HG03571 (cell line): Measurements from ENCODE around the gene ADAM15.

Experiments
- ATAC-seq: cut with Tn5 transposase; IDR thresholded peaks from one replicate; pipeline ENCODE4 v1.9.1; 2021; ENCODE audit not compliant: unreplicated experiment

Gene ADAM15

DNA sequence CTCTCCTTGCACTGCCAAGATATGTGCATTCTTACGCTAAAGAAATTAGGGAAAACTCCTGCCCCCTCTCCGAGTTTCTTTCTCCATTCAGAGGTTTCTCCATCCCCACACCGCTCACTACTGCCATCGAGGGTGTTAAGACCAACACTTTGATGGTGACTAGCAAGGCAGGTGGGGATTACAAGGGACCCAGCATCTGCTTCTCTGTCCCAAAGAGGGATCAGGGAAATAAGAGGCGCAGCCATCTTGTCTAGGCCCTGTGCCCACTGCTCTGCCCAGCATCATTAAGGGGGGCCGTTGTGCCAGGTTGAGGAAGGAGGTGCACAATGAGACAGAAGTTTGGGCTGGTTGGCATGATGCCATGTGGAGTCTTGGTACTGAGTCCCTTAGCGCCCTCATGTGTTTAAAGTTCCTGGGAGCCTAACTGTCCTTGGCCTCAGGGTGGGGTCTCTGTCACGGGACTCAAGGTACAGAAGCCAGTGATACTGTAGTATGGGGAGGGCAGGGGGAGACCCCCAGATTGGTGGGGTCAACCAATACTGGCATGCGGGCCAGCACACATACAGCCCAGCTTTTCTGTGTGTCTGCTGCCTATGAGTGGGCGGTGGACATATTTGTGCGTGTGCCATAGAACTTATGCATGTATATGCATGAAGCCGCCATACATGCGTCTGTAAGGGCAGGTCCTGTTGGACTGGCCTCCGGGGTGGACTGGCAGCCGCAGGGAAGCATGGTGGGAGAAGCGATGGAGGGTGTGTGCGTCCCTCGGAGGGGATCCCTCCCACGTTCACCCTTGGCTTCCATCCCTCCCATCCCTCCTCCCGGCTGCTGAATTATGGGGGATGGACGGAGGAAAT lies 33.0 kb downstream of the ADAM15 start:
- no peak for ATAC-seq

DNA sequence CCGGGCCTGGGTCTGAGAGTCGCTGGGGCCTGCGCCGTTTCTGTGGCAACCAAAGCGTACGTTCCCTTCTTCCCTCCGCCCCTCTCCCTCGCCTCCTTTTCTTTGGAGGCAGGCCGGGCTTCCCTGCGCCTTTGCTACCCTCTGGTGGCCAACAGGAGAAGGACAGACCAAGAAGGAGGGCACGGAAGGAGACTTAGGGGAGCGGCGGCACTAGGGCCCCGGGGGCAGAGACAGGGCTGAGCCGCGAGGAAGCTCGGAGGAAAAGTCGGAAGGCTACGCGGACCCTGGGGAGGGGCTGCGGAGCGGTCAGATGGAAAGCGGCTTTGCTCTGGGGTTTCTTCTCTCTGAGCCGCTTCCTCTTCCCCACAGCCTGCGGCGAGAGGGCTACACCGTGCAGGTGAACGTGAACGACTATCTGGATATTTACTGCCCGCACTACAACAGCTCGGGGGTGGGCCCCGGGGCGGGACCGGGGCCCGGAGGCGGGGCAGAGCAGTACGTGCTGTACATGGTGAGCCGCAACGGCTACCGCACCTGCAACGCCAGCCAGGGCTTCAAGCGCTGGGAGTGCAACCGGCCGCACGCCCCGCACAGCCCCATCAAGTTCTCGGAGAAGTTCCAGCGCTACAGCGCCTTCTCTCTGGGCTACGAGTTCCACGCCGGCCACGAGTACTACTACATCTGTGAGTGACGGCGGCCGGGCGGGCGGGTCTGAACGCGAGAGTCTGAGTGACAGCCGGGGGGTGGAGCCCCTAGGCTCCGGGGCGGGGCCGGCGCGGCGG lies 33.8 kb downstream of the ADAM15 start:
- peak; percentile 69 for ATAC-seq

DNA sequence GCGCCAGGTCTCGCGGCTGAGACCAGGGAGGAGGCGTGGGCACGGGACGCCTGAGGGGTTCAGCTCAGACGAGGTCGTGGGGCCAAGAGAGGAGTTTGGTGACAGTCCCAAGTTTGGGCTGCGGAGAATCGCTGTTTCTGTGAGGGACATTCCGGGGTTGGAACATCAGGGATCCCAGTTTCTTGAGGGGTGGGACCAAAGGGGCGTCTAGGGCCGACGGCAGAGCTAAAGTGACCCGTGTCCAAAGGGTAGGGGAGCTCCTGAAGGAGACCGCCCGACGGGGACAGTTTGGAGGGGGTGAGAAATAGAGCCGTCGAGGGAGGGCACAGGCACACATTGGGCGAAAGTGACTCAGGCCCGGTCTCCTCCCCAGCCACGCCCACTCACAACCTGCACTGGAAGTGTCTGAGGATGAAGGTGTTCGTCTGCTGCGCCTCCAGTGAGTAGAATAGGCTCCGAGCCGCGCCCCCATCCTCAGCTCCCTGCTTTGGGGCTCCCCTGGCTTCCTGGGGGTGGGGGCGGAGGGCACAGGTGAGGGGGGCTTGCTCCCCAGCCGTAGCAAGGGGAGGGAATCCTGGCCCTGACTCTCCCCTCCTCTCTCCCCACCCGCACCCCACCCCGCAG lies 34.5 kb downstream of the ADAM15 start:
- no peak for ATAC-seq

DNA sequence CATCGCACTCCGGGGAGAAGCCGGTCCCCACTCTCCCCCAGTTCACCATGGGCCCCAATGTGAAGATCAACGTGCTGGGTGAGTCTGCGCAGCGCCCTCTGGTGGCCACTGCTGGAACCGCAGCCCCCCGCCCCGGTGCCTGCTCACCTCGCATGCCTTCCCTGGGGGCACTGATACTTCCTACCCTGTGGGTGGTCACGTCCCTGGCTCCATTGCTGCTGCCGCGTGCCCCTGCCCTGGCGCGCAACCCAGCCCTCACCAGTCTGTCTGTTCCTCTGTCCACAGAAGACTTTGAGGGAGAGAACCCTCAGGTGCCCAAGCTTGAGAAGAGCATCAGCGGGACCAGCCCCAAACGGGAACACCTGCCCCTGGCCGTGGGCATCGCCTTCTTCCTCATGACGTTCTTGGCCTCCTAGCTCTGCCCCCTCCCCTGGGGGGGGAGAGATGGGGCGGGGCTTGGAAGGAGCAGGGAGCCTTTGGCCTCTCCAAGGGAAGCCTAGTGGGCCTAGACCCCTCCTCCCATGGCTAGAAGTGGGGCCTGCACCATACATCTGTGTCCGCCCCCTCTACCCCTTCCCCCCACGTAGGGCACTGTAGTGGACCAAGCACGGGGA lies 35.1 kb downstream of the ADAM15 start:
- no peak for ATAC-seq

DNA sequence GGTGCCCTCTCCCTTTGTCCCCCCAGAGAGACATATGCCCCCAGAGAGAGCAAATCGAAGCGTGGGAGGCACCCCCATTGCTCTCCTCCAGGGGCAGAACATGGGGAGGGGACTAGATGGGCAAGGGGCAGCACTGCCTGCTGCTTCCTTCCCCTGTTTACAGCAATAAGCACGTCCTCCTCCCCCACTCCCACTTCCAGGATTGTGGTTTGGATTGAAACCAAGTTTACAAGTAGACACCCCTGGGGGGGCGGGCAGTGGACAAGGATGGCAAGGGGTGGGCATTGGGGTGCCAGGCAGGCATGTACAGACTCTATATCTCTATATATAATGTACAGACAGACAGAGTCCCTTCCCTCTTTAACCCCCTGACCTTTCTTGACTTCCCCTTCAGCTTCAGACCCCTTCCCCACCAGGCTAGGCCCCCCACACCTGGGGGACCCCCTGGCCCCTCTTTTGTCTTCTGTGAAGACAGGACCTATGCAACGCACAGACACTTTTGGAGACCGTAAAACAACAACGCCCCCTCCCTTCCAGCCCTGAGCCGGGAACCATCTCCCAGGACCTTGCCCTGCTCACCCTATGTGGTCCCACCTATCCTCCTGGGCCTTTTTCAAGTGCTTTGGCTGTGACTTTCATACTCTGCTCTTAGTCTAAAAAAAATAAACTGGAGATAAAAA lies 35.9 kb downstream of the ADAM15 start:
- ATAC-seq, result no peak

DNA sequence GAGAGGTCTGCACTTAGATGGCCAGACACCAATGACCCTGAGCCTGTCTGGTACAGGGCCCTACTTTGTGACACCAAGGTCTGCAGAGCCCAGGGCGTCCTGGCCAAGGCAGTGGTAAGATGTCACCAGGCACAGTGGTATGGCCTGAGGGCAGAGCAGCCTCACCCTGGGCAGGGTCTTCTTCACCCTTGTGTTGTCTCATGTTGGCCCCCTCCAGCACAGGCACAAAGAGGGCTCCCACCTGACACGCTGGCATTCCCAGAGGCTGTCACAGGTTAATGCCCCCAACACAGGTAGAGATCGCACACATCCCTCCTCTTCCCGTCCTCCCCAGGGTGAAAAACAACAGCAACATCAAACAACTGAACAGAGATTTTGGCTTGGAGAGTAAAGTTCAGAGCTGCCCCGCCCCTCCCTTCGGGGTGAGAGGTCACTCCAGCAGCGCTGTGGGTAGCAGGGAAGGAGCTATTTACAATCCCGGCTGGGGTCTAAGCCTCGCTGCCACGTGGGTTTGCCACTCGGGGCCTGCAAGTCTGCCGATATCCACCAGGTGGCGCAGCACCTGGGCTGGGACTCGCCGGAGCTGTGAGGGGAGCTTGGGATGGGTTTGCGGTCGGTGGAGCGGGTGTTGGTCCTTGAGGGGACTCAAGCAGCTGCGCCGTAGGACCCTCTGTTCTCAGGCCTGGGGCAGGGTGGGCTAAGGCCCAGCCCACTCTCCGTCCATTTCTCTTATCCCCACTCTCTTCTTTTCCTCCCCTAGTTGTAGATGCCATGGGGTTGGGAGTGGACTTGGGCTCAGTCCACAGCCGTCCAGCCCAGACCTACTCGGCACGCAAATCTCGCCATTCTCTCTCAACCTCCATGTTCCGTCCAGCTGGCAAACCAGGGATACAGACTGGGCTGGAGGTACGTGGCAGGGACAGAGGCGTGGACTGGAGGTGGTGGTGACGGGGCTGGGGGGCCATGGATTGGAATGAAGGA lies 40.2 kb downstream of the ADAM15 start:
- ATAC-seq, result no peak

DNA sequence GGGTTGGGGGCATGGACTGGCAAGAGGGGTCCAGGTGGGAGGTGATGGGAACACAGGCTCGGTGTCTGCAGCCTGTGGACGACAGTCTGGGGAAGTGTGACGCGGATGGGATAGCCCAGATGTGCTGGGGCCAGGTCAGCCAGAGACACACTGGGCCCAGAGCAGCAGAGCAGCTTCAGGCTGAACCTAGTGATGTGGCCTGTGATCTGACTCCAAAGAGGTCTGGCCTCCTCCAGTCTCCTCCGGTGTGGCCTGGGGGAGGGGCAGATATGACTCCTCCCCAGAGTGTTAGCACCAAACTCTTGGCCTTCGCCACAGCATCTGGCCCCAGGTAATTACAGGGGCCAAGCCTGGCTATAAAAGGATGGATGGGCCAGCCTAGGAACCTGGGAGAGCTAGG lies 41.0 kb downstream of the ADAM15 start:
- ATAC-seq, result no peak

DNA sequence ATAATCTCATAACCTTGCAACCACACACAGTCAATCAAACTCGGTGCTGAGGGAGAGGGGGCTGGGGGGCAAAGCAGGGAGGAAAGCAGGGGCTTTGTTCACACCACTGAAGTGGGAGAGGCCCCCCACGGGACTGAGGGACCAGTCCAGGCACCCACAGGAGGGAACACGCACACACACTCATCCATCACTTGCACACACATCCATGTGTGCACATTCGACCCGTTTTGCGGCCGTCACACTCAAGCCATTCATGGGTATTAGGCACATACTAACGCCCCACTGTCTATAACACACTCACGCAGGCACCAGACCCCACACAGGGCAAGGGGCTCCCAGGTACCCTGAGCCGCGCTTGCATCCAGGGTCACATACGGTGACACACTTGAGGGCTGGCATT lies 41.5 kb downstream of the ADAM15 start:
- ATAC-seq, result no peak

DNA sequence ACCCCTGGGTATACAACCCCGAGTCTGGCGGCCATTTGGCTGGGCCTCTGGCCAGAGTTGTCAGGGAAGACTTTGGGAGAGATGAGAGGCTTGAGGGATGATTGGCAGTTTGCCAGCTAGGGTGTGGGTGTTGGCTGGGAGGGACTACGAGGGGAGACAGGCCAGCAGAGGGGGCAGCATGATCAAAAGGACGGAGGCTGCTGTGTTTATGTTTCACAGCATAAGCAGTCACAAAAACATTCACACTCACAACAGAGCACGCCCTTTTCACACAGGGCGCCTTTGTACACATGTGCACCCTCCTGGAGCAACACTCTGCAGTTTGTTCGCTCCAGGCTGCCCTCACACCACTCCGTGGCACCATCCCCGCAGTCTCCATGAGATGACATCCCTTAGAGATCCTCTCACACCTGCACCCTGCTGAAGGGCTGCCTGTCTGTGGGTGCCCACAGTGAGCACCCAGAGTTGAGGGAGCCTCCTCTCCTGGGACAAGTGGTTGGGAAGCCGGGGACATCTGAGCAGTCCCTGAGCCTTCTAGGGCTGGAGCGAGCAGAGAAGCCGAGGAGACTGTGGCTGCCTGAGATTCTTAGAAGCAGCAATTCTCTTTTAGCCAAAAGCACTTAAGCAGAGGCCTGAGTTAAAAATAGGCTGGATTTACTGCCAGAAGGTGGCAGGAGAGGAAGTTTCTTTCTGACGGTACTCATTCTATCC lies 43.0 kb downstream of the ADAM15 start:
- ATAC-seq, result no peak

DNA sequence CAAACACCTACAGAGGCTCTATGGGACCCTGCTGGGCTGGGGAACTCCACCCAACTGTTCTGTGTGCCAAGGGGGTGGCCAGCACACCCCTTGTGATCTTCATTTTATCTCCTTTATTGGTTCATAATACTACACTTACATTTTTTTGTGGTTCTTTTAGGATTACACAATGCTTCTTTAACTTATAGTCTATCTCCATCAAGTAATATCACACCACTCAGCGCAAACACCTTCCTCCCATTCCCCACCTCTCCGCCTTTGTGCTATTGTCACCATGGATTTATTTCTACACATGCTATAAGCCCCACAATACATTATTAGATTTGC lies 43.5 kb downstream of the ADAM15 start:
- no peak for ATAC-seq

DNA sequence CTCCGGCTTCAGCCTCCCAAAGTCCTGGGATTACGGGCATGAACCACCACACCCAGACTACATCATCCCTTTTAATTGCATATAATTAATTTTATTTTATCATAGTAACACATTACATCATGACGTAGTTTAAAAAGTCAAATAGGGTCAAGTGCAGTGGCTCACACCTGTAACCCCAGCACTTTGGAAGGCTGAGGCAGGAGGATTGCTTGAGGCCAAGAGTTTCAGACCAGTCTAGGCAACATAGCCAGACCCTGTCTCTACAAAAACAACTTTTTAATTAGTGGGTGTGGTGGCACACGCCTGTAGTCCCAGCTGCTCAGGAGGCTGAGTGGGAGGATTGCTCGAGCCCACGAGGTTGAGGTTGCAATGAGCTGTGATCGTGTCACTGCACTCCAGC lies 48.2 kb downstream of the ADAM15 start:
- no peak for ATAC-seq

DNA sequence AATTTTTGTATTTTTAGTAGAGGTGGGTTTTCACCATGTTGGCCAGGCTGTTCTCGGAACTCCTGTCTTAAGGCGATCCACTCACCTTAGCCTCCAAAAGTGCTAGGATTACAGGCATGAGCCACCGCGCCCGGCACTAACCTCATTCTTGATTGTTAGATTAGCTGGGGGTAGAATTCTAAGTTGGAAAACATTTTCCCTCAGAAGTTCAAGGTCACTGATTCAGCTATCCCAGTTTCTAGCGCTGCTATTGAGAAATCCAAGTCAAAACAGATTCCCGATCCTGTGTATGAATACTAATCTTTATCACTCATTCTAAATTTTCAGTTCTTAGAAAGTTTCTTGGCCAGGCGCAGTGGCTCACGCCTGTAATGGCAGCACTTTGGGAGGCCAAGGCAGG lies 52.2 kb downstream of the ADAM15 start:
- ATAC-seq, result no peak

DNA sequence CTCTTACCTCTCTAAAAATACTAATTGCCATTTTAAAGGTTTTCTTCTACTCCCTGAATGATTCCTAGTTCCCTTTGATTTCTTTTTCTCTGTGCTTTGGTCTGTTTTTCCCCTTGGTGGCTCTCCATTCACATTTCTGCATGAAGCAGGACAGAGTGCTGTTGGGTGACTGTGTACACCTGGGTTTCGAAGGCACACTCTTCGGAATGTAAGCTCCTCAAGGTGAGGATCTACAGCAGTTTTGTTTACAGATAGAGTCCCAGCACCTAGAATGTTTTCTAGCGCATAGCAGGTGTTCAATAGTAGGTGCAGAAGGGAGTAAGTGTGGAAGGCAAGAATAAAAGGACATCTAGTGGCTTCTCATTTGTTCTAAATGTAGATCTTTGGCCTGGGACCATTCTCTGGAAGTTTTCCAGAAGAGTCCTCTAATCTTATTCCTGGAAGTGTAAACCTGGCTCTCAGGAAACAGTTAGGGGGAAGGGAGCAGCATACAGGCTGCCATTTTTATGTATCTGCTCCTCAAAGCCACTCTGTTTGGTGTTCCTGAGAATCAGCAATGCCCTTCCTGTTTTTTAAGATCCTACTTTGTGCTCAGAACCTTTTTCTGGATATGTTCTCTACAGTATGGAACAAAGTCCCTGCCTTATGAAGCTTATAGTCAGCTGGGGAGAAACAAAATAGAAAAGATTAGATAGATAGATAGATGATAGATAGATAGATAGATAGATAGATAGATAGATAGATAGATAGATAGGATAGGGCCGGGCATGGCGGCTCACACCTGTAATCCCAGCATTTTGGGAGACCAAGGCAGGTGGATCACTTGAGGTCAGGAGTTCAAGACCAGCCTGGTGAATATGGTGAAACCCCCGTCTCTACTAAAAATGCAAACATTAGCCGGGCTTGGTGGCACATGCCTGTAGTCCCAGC lies 53.8 kb downstream of the ADAM15 start:
- no peak for ATAC-seq

DNA sequence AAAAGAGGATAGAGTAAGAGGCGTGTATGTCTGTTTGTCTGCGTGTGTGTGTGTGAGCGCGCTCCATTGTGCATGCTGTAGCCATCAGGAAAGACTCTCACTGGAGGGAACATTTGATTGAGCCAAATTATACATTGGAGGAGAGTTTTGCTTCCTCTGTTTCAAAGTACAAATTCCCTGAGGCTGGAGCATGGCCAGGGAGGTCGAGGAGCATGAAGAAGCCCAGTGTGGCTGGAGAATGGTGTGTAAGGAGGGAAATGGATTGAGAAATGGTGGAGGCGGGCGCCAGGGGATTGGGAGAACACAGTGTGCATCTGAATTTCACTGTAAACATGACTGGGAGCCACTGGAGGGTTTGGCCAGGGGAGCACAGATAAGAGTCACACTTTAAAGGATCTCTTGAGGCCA lies 54.5 kb downstream of the ADAM15 start:
- ATAC-seq, result no peak

DNA sequence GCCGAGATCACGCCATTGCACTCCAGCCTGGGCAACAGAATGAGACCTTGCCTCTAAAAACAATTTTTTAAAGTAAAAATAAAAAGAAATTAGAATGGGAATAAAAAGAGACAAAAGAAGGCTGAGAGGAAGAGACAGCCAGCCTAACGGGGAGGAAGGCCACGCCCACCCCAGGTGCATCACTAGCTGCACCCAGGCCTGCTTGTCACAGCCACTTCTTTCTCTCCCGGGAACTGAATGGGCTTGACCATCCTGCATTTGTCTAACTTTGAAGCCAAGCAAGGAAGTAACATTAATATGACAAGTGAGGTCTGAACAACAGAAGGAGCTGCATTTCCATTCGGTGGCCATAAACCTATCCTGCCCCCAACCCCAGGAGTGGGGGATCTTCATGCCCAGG lies 55.7 kb downstream of the ADAM15 start:
- no peak for ATAC-seq

DNA sequence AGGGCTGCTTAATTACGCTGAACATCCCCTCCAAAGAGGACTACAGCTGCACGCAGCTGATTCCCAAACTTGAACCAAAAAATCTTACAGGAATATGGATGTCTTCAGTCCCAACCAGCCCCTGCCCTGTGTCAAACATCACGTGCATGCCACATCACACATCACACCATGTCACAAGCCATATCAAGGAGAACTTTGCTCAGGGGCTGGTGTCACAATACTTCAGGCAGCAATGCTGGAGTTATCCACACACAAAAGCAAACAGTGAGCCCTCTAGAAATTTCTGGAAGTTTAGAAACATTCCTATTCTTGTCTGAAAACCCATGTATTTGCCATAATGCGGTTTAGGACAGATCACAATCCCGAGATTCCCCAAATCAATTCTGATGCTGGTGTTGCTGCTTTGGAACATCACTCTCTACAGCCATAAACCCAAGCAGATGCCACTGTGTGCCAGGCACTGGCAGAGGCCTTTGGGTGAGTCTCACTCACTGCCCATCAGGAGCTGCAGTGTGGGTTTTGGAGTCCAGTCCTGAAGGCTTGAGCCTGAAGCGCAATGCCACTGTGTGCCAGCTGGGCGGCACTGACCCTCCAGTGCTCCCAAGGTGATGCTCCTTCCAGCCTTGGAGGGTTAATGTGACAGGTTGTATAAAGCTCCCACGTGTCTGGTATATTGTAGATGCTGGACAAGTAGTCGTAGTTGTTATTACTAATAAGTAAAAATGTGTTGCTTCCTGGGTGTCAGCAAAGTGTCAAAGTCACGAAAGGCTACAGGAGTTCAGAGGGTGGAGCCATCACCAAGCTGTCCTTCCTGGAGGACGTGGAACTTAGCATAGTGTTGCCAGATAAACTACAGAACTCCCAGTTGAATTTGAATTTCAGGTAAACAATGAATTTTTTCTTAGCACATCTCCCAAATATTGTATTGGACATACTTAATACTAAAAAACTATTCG lies 56.5 kb downstream of the ADAM15 start:
- no peak for ATAC-seq

DNA sequence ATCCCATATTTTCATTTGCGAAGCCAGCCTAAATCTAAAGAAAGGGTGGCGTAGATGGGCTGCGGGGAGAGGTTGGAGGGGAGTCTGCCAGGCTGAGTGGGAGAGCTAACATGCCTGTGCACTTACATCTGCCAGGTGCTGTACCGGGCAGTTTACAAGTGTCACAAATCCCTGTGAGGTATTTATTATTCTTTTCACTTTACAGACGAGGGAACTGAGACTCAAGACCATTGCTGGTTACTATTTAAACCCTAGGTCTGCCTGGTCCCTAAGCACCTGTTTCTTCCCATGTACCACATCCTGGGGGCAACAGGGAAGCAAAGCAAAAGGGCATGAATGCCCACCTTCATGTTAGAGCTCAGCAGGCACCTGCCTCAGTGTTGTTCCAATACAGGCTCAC lies 57.2 kb downstream of the ADAM15 start:
- ATAC-seq, result no peak
